ENCODE measurements around the gene SPAG6. TPM values are rescaled to one million over a fixed set of nuclear protein-coding genes. Genes with fewer than 3 reads are reported as not detected.
A peak's percentile ranks its signal among the peaks of the same experiment; 100 is the strongest.

The SPAG6 gene
- total and polyA plus RNA-seq, 12 donors = 0.01 TPM; not detected in 11

DNA sequence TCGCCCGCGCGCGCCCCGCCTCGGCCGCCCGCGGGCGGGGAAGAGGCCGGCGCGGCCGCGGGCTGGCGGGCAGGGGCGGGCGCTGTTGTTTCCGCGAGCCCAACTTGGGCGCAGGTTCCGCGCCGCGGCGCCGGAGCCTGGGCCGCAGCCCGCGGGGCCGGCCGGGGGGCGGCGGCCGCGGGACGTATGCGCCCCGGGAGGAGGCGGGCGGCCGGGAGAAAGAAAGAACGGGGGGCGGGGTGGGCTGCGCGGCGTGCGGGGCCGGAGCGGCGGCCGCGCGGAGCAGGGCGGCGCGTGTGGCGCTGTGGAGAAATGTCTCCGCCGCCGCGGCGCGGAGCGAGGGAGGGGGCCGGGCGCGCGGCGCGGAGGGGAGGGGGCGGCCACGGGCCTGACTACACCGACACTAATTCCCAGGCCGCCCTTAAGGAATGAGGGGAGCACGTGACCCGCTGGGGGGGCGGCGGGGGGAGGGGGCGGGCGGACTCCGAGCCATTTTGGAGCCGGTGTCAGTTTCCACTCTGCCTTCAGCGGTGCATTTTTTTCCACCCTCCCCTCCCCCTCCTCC lies 24.6 kb upstream of the SPAG6 start, which contains the start of gene BMI1:
Gene BMI1, plus strand, starts transcription at position 509 of the 565 bp plus-strand sequence. CDS start 5,351 bp downstream, outside the sequence.
- Histone ChIP-seq H3K4me3 (peak within 1 kb of the TSS; percentile 74 to 96 (median 92)), H3K27me3 (peaks cover 0 to 33% (median 5%) of the 10 kb centered on the region in 7 donors), H3K4me1 (peaks cover 3 to 63% (median 59%) of the 10 kb centered on the region in 9 donors), H3K27ac (peak within 1 kb of the TSS; percentile 88 to 97 (median 95)), H3K9me3 (no peaks in the 10 kb centered on the region), H3K36me3 (no peaks in the 10 kb centered on the region)
- DNase-seq (peak; percentile 78 to 87), ATAC-seq (peak; percentile 71 to 88 (median 79))
- intact Hi-C loops (cut with DNase I) = loop anchor here in 5 of 10 donors (5.0 to 10.0 kb wide), 6 partner anchors 93 to 826 kb away; partner anchors contain the start of genes DNAJC1 (in 1 of the 5) and PIP4K2A (in 1 of the 5)
- WGBS, 2 donors = 0 to 1% methylated on average over 22 to 71 of the region's 85 CpGs
- TF ChIP-seq, protein P1, sequence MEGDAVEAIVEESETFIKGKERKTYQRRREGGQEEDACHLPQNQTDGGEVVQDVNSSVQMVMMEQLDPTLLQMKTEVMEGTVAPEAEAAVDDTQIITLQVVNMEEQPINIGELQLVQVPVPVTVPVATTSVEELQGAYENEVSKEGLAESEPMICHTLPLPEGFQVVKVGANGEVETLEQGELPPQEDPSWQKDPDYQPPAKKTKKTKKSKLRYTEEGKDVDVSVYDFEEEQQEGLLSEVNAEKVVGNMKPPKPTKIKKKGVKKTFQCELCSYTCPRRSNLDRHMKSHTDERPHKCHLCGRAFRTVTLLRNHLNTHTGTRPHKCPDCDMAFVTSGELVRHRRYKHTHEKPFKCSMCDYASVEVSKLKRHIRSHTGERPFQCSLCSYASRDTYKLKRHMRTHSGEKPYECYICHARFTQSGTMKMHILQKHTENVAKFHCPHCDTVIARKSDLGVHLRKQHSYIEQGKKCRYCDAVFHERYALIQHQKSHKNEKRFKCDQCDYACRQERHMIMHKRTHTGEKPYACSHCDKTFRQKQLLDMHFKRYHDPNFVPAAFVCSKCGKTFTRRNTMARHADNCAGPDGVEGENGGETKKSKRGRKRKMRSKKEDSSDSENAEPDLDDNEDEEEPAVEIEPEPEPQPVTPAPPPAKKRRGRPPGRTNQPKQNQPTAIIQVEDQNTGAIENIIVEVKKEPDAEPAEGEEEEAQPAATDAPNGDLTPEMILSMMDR (IDR thresholded peaks at IDR 0.05) = peak in 1 of 9 donors; percentile 10

DNA sequence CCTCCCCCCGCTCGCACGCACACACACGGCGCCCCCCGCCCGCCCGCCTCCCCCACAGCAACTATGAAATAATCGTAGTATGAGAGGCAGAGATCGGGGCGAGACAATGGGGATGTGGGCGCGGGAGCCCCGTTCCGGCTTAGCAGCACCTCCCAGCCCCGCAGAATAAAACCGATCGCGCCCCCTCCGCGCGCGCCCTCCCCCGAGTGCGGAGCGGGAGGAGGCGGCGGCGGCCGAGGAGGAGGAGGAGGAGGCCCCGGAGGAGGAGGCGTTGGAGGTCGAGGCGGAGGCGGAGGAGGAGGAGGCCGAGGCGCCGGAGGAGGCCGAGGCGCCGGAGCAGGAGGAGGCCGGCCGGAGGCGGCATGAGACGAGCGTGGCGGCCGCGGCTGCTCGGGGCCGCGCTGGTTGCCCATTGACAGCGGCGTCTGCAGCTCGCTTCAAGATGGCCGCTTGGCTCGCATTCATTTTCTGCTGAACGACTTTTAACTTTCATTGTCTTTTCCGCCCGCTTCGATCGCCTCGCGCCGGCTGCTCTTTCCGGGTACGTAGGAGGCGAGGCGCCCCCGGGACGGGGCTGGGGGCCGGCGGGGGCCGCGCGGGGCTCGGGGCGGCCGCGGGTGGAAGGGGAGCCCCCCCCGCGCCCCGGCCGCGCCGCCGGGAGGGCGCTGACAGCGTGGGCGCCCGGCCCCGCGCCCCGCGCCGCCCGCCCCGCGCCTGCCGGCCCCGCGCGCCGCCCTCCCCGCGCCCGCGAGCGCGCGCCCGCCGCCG lies 24.0 kb upstream of the SPAG6 start:
- Histone ChIP-seq H3K36me3 (peaks cover 0 to 2% (median 0%) of the 10 kb centered on the region in 9 donors), H3K27ac (peak overlapping the region; percentile 88 to 97 (median 95)), H3K9me3 (no peaks in the 10 kb centered on the region), H3K27me3 (peaks cover 0 to 33% (median 5%) of the 10 kb centered on the region in 7 donors), H3K4me3 (peak overlapping the region; percentile 74 to 96 (median 92)), H3K4me1 (peaks cover 3 to 70% (median 65%) of the 10 kb centered on the region in 9 donors)
- ATAC-seq = peak; percentile 28 to 79 (median 40)
- intact Hi-C loops (cut with DNase I) = loop anchor here in 5 of 10 donors (5.0 to 10.0 kb wide), 6 partner anchors 94 to 827 kb away; partner anchors contain the start of genes DNAJC1 (in 1 of the 5) and PIP4K2A (in 1 of the 5)
- 0 to 2% methylated on average over 57 to 104 of the region's 114 CpGs for WGBS, 2 donors
- TF ChIP-seq, protein P1 (IDR thresholded peaks at IDR 0.05) = no peak
- DNase-seq = peak in 1 of 2 donors; percentile 77

DNA sequence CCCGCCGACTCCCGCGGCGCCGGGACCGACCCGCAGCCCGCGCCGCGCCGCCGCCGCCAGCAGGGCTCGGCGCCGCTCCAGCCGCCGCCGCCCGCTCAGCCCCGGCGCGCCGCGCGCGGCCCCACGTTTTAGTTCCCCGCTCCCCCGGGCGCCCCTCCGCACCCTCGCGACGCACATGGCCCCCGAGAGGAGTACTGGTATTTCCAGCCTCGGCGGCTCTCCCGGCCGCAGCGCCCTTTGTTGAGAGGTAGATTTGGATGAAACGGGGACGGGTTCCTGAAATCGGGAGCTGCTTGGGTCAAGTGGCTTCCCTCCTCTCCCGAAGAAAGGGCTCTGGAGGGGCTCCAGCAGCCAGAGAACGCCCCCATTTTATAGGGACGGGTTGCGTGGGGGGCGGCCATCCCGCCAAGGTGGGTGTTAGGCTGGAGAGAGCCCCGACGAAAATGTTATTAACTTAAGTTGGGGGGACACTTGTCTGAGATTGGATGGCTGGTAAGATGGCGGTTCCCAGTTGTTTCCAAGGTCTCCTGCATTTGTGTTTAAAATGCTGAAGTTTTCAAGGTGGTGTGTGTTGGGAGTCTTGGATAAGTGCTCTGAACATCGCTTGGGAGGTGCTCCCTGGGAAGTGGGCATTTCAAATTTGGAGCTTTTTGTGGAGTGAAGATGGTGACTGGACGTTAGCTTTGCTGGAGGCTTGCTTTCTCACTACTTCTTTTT lies 23.2 kb upstream of the SPAG6 start:
- peaks cover 3 to 69% (median 65%) of the 10 kb centered on the region in 9 donors for H3K4me1 ChIP-seq
- no peak for ATAC-seq

More for the DNA sequence above, 23.2 kb upstream of the SPAG6 start:
- intact Hi-C loops (cut with DNase I) = loop anchor here in 5 of 10 donors (5.0 to 10.0 kb wide), 6 partner anchors 95 to 827 kb away; partner anchors contain the start of genes DNAJC1 (in 1 of the 5) and PIP4K2A (in 1 of the 5)
- WGBS, 2 donors = 1 to 2% methylated on average over 43 to 57 of the region's 57 CpGs
- peaks cover 0 to 33% (median 5%) of the 10 kb centered on the region in 7 donors for H3K27me3 ChIP-seq
- peak overlapping the region in 5 of 10 donors; percentile 26 to 56 (median 34) for H3K27ac ChIP-seq
- H3K4me3 ChIP-seq = peak overlapping the region; percentile 57 to 79 (median 73)
- peak in 1 of 2 donors; percentile 45 for DNase-seq
- TF ChIP-seq, protein P1 (IDR thresholded peaks at IDR 0.05) = no peak
- no peaks in the 10 kb centered on the region for H3K9me3 ChIP-seq
- H3K36me3 ChIP-seq = peaks cover 0 to 9% (median 0%) of the 10 kb centered on the region in 9 donors
